GM12874 (cell line): ENCODE results near the gene USP35.

ENCODE experiments used
- TF ChIP-seq, protein P1 (sequence below): IDR thresholded peaks from 2 replicates; pipeline ENCODE4 v1.5.1; 2011; ENCODE audit warnings: low read depth, mild to moderate bottlenecking, control low read depth, low read length, moderate library complexity; ENCODE audit not compliant: insufficient read depth

USP35 gene

GRCh38 chr11:78194490-78194889 is 5.8 kb downstream of the USP35 start:
- TF ChIP-seq, protein P1, sequence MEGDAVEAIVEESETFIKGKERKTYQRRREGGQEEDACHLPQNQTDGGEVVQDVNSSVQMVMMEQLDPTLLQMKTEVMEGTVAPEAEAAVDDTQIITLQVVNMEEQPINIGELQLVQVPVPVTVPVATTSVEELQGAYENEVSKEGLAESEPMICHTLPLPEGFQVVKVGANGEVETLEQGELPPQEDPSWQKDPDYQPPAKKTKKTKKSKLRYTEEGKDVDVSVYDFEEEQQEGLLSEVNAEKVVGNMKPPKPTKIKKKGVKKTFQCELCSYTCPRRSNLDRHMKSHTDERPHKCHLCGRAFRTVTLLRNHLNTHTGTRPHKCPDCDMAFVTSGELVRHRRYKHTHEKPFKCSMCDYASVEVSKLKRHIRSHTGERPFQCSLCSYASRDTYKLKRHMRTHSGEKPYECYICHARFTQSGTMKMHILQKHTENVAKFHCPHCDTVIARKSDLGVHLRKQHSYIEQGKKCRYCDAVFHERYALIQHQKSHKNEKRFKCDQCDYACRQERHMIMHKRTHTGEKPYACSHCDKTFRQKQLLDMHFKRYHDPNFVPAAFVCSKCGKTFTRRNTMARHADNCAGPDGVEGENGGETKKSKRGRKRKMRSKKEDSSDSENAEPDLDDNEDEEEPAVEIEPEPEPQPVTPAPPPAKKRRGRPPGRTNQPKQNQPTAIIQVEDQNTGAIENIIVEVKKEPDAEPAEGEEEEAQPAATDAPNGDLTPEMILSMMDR, result no peak

DNA sequence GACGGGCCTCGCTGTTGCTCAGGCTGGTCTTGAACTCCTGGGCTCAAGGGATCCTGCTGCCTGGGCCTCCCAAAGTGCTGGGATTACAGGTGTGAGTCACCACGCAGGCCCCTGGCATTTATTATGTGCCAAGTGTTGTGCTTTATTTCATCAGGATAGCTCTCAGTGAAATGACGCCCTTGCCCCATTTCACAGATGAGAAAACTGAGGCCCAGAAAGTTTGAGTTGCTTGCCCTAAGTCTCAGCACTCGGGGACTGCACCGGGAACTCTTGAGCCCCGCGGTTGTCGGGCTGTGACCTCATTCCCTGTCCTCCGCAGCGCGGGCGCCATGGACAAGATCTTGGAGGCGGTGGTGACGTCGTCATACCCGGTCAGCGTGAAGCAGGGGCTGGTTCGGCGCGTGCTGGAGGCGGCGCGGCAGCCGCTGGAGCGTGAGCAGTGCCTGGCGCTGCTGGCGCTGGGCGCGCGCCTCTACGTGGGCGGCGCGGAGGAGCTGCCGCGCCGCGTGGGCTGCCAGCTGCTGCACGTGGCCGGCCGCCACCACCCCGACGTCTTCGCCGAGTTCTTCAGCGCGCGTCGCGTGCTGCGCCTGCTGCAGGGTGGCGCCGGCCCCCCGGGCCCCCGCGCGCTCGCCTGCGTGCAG is 7.3 kb downstream of the USP35 start:
- TF ChIP-seq, protein P1, result no peak

DNA sequence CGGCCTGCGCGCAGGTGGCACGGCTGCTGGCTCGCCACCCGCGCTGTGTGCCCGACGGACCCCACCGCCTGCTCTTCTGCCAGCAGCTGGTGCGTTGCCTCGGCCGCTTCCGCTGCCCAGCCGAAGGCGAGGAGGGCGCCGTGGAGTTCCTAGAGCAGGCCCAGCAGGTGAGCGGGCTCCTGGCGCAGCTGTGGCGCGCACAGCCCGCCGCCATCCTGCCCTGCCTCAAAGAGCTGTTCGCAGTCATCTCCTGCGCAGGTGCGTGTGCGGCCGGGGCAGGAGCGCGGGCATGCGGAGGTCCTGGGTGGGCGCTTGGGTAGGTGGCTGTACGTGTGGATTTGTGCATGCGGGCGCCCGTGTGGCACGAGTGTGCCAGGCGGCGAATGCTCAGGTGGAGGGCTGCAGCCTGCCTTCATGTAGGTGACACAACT is 8.0 kb downstream of the USP35 start:
- TF ChIP-seq, protein P1, result no peak

DNA sequence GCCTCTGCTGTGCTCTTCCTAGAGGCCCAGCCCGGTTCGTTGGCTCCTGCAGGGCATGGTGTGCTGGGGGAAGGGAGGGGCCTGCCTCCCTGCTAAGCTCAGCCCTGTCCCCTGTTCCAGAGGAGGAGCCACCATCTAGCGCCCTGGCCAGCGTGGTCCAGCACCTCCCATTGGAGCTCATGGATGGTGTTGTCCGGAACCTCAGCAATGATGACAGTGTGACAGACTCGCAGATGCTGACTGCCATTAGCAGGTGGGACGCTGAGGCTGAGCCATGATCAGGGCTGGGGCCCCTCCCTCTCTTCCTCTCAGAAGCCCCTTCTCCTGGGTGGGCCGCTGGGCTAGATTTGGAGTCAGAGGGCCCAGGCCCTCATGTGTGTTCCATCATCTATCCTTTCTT is 9.1 kb downstream of the USP35 start:
- TF ChIP-seq, protein P1, result no peak

DNA sequence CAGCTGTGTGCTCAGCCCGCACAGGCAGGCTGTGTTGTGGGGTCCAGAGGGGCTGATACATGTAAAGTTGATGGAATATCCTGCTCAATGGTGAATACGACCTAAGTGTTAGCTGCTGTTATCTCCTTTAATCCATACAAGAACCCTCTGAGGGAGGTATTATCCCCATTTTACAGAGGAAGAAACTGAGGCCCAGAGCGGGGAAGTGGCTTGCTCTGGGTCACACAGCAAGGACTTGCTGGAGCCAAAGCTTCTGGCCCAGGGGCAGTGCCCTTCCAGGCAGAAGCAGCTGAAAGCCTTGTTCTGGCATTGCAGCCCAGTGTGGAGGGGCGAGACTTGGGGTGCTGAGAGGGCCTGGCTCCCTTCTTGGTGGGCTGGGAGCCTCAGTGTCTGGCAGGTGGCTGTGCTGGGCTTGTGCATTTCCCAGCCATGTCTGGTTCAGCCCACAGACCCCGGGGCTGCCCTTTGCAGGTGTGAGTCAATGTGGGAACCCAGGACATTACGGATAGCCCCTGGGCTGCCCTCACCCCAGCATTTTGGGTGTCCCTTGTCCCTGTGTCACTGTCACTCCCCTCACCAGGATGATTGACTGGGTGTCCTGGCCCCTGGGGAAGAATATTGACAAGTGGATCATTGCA is 10.4 kb downstream of the USP35 start:
- TF ChIP-seq, protein P1, result no peak

GRCh38 chr11:78199653-78200015 is 10.9 kb downstream of the USP35 start:
- TF ChIP-seq, protein P1, result no peak

DNA sequence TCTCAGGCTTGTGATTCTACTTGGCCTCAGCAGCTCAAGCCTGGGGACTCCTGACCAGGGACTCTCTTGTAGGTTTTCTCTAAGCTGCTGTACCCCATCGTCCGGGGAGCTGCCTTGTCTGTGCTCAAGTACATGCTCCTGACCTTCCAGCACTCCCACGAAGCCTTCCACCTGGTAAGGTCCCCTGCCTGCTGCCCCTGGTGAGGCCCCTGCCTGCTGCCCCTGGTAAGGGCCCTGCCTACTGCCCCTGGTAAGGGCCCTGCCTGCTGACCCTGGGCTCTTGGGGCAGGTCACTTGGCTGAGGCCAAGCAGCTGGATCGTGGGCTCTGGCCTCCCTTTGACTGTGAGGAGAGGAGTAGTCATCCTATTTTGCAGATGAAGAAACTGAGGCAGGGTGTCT is 11.3 kb downstream of the USP35 start:
- TF ChIP-seq, protein P1, result no peak
